ENCODE results near the gene BRAP. TPM values are rescaled to one million over a fixed set of nuclear protein-coding genes. Genes with fewer than 3 reads are reported as not detected.
"Not testable (repeated sequence)": the region's sequence is repeated elsewhere in the genome, so short reads cannot be mapped to it uniquely, and the experiment has no call there.

BRAP gene
- total RNA-seq, 1 experiment from 2014 or later, result 11.0 TPM

- Histone ChIP-seq H3K4me3 (no peak overlapping the region), H3K27me3 (no peaks in the 10 kb centered on the region), H3K36me3 (peaks cover 29% of the 10 kb centered on the region), H3K9me3 (no peaks in the 10 kb centered on the region)
- DNase-seq, result no peak
Observed at GRCh38 chr12:111642681-111643426, 42.9 kb downstream of the BRAP start.

GRCh38 chr12:111640506-111640905 lies 45.2 kb downstream of the BRAP start:
- H3K27me3 ChIP-seq, result no peaks in the 10 kb centered on the region
- DNase-seq, result no peak
- H3K9me3 ChIP-seq, result no peaks in the 10 kb centered on the region
- peaks cover 24% of the 10 kb centered on the region for H3K36me3 ChIP-seq
- H3K4me3 ChIP-seq, result no peak overlapping the region

- H3K36me3 ChIP-seq, result peaks cover 10% of the 10 kb centered on the region
- no peaks in the 10 kb centered on the region for H3K9me3 ChIP-seq
- no peak overlapping the region for H3K4me3 ChIP-seq
- DNase-seq, result no peak
- H3K27me3 ChIP-seq, result no peaks in the 10 kb centered on the region
Observed at GRCh38 chr12:111638556-111638955, 47.2 kb downstream of the BRAP start.

- Histone ChIP-seq H3K4me3 (no peak overlapping the region), H3K27me3 (no peaks in the 10 kb centered on the region), H3K36me3 (no peaks in the 10 kb centered on the region; the same call in 1 of the 2 replicates), H3K9me3 (no peaks in the 10 kb centered on the region)
- DNase-seq, result no peak
Observed at GRCh38 chr12:111636209-111636945, 49.4 kb downstream of the BRAP start.

GRCh38 chr12:111635524-111635923 lies 50.2 kb downstream of the BRAP start:
- Histone ChIP-seq H3K36me3 (no peaks in the 10 kb centered on the region; the same call in 1 of the 2 replicates), H3K27me3 (no peaks in the 10 kb centered on the region), H3K9me3 (no peaks in the 10 kb centered on the region), H3K4me3 (no peak overlapping the region)
- no peak for DNase-seq

GRCh38 chr12:111628505-111629260 lies 57.1 kb downstream of the BRAP start:
- H3K9me3 ChIP-seq, result no peaks in the 10 kb centered on the region
- no peaks in the 10 kb centered on the region for H3K36me3 ChIP-seq
- no peak for DNase-seq
- H3K27me3 ChIP-seq, result no peaks in the 10 kb centered on the region
- H3K4me3 ChIP-seq, result no peak overlapping the region

GRCh38 chr12:111626230-111626629 lies 59.5 kb downstream of the BRAP start:
- H3K36me3 ChIP-seq, result no peaks in the 10 kb centered on the region
- H3K9me3 ChIP-seq, result no peaks in the 10 kb centered on the region
- no peak overlapping the region for H3K4me3 ChIP-seq
- no peaks in the 10 kb centered on the region for H3K27me3 ChIP-seq
- DNase-seq, result no peak

- H3K36me3 ChIP-seq, result no peaks in the 10 kb centered on the region
- no peaks in the 10 kb centered on the region for H3K9me3 ChIP-seq
- H3K4me3 ChIP-seq, result no peak overlapping the region
- DNase-seq, result no peak
- no peaks in the 10 kb centered on the region for H3K27me3 ChIP-seq
Observed at GRCh38 chr12:111624540-111624939, 61.2 kb downstream of the BRAP start.

- not testable (repeated sequence) for H3K9me3 ChIP-seq, H3K4me3 ChIP-seq, H3K27me3 ChIP-seq, H3K36me3 ChIP-seq, DNase-seq
Observed at GRCh38 chr12:111617841-111618240, 67.9 kb downstream of the BRAP start.

- H3K27me3 ChIP-seq, result no peaks in the 10 kb centered on the region
- H3K4me3 ChIP-seq, result no peak overlapping the region
- no peaks in the 10 kb centered on the region for H3K9me3 ChIP-seq
- no peak for DNase-seq
- H3K36me3 ChIP-seq, result no peaks in the 10 kb centered on the region
Observed at GRCh38 chr12:111616177-111616623, 69.6 kb downstream of the BRAP start.

- H3K4me3 ChIP-seq, result no peak overlapping the region
- H3K9me3 ChIP-seq, result no peaks in the 10 kb centered on the region
- no peak for DNase-seq
- no peaks in the 10 kb centered on the region for H3K36me3 ChIP-seq
- no peaks in the 10 kb centered on the region for H3K27me3 ChIP-seq
Observed at GRCh38 chr12:111607239-111607638, 78.5 kb downstream of the BRAP start.

GRCh38 chr12:111606767-111607230 lies 79.0 kb downstream of the BRAP start:
- Histone ChIP-seq H3K27me3 (no peaks in the 10 kb centered on the region), H3K36me3 (no peaks in the 10 kb centered on the region), H3K4me3 (no peak overlapping the region), H3K9me3 (no peaks in the 10 kb centered on the region)
- DNase-seq, result no peak

GRCh38 chr12:111605911-111606766 lies 79.6 kb downstream of the BRAP start:
- H3K27me3 ChIP-seq, result no peaks in the 10 kb centered on the region
- no peak overlapping the region for H3K4me3 ChIP-seq
- H3K9me3 ChIP-seq, result no peaks in the 10 kb centered on the region
- DNase-seq, result no peak
- no peaks in the 10 kb centered on the region for H3K36me3 ChIP-seq

GRCh38 chr12:111602857-111603256 lies 82.9 kb downstream of the BRAP start:
- not testable (repeated sequence) for DNase-seq, H3K36me3 ChIP-seq, H3K27me3 ChIP-seq, H3K9me3 ChIP-seq, H3K4me3 ChIP-seq

- Histone ChIP-seq H3K27me3 (no peaks in the 10 kb centered on the region), H3K4me3 (no peak overlapping the region), H3K9me3 (no peaks in the 10 kb centered on the region), H3K36me3 (no peaks in the 10 kb centered on the region)
- no peak for DNase-seq
Observed at GRCh38 chr12:111602348-111602747, 83.4 kb downstream of the BRAP start.

GRCh38 chr12:111600986-111601385 lies 84.8 kb downstream of the BRAP start:
- not testable (repeated sequence) for H3K9me3 ChIP-seq, DNase-seq, H3K36me3 ChIP-seq

More at GRCh38 chr12:111600986-111601385, 84.8 kb downstream of the BRAP start:
- not testable (repeated sequence) for H3K4me3 ChIP-seq, H3K27me3 ChIP-seq

All from MG63 (cell line).